T-helper 17 cell (primary cell): ENCODE measurements around the gene ZNF629. TPM values are rescaled to one million over a fixed set of nuclear protein-coding genes. Genes with fewer than 3 reads are reported as not detected.
A peak's percentile ranks its signal among the peaks of the same experiment; 100 is the strongest.

ENCODE experiments used
- ATAC-seq: fragments of 150-1000 bp; cut with Tn5 transposase; 2 replicates; pipeline ENCODE4 v1.10.0; 2021; ENCODE audit warnings: mild to moderate bottlenecking, moderate library complexity
- DNase-seq, 3 donors: peaks; one replicate each; pipeline versions ENCODE4 v3.0.0 to v3.0.0-alpha.2; 2020 to 2021
- H3K9me3 ChIP-seq: one replicate; pipeline ENCODE4 v1.7.0; 2013; ENCODE audit warnings: low read length, mild to moderate bottlenecking; ENCODE audit not compliant: control insufficient read depth, poor library complexity, severe bottlenecking
- H3K27ac Mint-ChIP-seq: one replicate; pipeline ENCODE4 v1.8.0; 2022; ENCODE audit warnings: mild to moderate bottlenecking, moderate library complexity, mixed read lengths
- H3K27me3 Mint-ChIP-seq: one replicate; pipeline ENCODE4 v1.8.0; 2022; ENCODE audit warnings: mixed read lengths
- H3K36me3 Mint-ChIP-seq: one replicate; pipeline ENCODE4 v1.8.0; 2022; ENCODE audit warnings: low read depth, mixed read lengths
- H3K4me1 Mint-ChIP-seq: one replicate; pipeline ENCODE4 v1.8.0; 2022; ENCODE audit warnings: mild to moderate bottlenecking, mixed read lengths
- H3K4me3 Mint-ChIP-seq: one replicate; pipeline ENCODE4 v1.8.0; 2022; ENCODE audit warnings: mild to moderate bottlenecking, moderate library complexity, mixed read lengths
- total RNA-seq, 4 donors: library from RNA in 2 of 4; stranded (reverse) in 2 of 4; gene quantifications; one replicate each; pipeline ENCODE4 v1.2.3 and lab custom pipeline; 2022 to 2026

The ZNF629 gene
- total RNA-seq, 2 donors from 2014 or later: 1.4 to 1.5 TPM

GRCh38 chr16:30805370-30806169 is 18.6 kb upstream of the ZNF629 start:
- ATAC-seq: peak; percentile 90
- Mint-ChIP-seq H3K4me3 (peak overlapping the region; percentile 93), H3K27ac (peak overlapping the region; percentile 76), H3K36me3 (peaks cover 2% of the 10 kb centered on the region), H3K27me3 (peaks cover 7% of the 10 kb centered on the region), H3K4me1 (peaks cover 14% of the 10 kb centered on the region)
- DNase-seq: peak in 2 of 3 donors; percentile 21 to 22
- H3K9me3 ChIP-seq: no peaks in the 10 kb centered on the region

- Mint-ChIP-seq H3K27ac (peak overlapping the region; percentile 37), H3K4me1 (peaks cover 14% of the 10 kb centered on the region), H3K27me3 (peaks cover 7% of the 10 kb centered on the region), H3K4me3 (peak overlapping the region; percentile 93), H3K36me3 (peaks cover 2% of the 10 kb centered on the region)
- no peak for DNase-seq
- no peaks in the 10 kb centered on the region for H3K9me3 ChIP-seq
- ATAC-seq: peak; percentile 20
Measured at GRCh38 chr16:30805056-30805369, 18.0 kb upstream of the ZNF629 start.

- H3K9me3 ChIP-seq: no peaks in the 10 kb centered on the region
- Mint-ChIP-seq H3K27ac (peak overlapping the region; percentile 19), H3K36me3 (peaks cover 2% of the 10 kb centered on the region), H3K27me3 (peaks cover 7% of the 10 kb centered on the region), H3K4me3 (no peak overlapping the region), H3K4me1 (peaks cover 14% of the 10 kb centered on the region)
- DNase-seq (no peak), ATAC-seq (no peak)
Measured at GRCh38 chr16:30802936-30803335, 15.9 kb upstream of the ZNF629 start.

GRCh38 chr16:30797670-30798309 is 10.8 kb upstream of the ZNF629 start:
- Mint-ChIP-seq H3K27me3 (no peaks in the 10 kb centered on the region), H3K36me3 (no peaks in the 10 kb centered on the region), H3K27ac (no peak overlapping the region), H3K4me1 (peaks cover under 1% of the 10 kb centered on the region), H3K4me3 (no peak overlapping the region)
- DNase-seq: no peak
- H3K9me3 ChIP-seq: no peaks in the 10 kb centered on the region
- ATAC-seq: no peak

- H3K9me3 ChIP-seq: no peaks in the 10 kb centered on the region
- Mint-ChIP-seq H3K4me1 (no peaks in the 10 kb centered on the region), H3K36me3 (no peaks in the 10 kb centered on the region), H3K4me3 (no peak overlapping the region), H3K27ac (no peak overlapping the region), H3K27me3 (no peaks in the 10 kb centered on the region)
- ATAC-seq (no peak), DNase-seq (no peak)
Measured at GRCh38 chr16:30794634-30795033, 7.6 kb upstream of the ZNF629 start.

- H3K27me3 Mint-ChIP-seq: no peaks in the 10 kb centered on the region
- ATAC-seq (no peak), DNase-seq (no peak)
- H3K4me1 Mint-ChIP-seq: no peaks in the 10 kb centered on the region
- H3K9me3 ChIP-seq: no peaks in the 10 kb centered on the region
- no peak overlapping the region for H3K4me3 Mint-ChIP-seq
- no peak overlapping the region for H3K27ac Mint-ChIP-seq
- no peaks in the 10 kb centered on the region for H3K36me3 Mint-ChIP-seq
Measured at GRCh38 chr16:30793508-30794069, 6.6 kb upstream of the ZNF629 start.

GRCh38 chr16:30787613-30788378 is 791 bp upstream of the ZNF629 start:
- H3K4me3 Mint-ChIP-seq: peak overlapping the region; percentile 85
- no peaks in the 10 kb centered on the region for H3K9me3 ChIP-seq
- H3K4me1 Mint-ChIP-seq: peaks cover 7% of the 10 kb centered on the region
- peaks cover 6% of the 10 kb centered on the region for H3K27me3 Mint-ChIP-seq
- ATAC-seq: no peak
- H3K36me3 Mint-ChIP-seq: no peaks in the 10 kb centered on the region
- no peak for DNase-seq
- H3K27ac Mint-ChIP-seq: no peak overlapping the region

- Mint-ChIP-seq H3K27me3 (peaks cover 6% of the 10 kb centered on the region), H3K4me1 (peaks cover 7% of the 10 kb centered on the region), H3K27ac (no peak overlapping the region), H3K4me3 (peak overlapping the region; percentile 85), H3K36me3 (no peaks in the 10 kb centered on the region)
- DNase-seq (no peak), ATAC-seq (peak; percentile 59)
- no peaks in the 10 kb centered on the region for H3K9me3 ChIP-seq
Measured at GRCh38 chr16:30786115-30786935, 680 bp downstream of the ZNF629 start.

GRCh38 chr16:30785126-30786106 is 1.6 kb downstream of the ZNF629 start:
- no peak for DNase-seq
- peaks cover 7% of the 10 kb centered on the region for H3K4me1 Mint-ChIP-seq
- H3K4me3 Mint-ChIP-seq: peak overlapping the region; percentile 85
- H3K9me3 ChIP-seq: no peaks in the 10 kb centered on the region
- H3K36me3 Mint-ChIP-seq: no peaks in the 10 kb centered on the region
- no peak overlapping the region for H3K27ac Mint-ChIP-seq
- ATAC-seq: no peak
- peaks cover 6% of the 10 kb centered on the region for H3K27me3 Mint-ChIP-seq

- H3K4me1 Mint-ChIP-seq: peaks cover 7% of the 10 kb centered on the region
- no peaks in the 10 kb centered on the region for H3K36me3 Mint-ChIP-seq
- ATAC-seq (no peak), DNase-seq (no peak)
- no peak overlapping the region for H3K4me3 Mint-ChIP-seq
- peaks cover 6% of the 10 kb centered on the region for H3K27me3 Mint-ChIP-seq
- H3K9me3 ChIP-seq: no peaks in the 10 kb centered on the region
- H3K27ac Mint-ChIP-seq: no peak overlapping the region
Measured at GRCh38 chr16:30784215-30784614, 2.8 kb downstream of the ZNF629 start.

GRCh38 chr16:30783280-30784109 is 3.5 kb downstream of the ZNF629 start:
- no peaks in the 10 kb centered on the region for H3K9me3 ChIP-seq
- H3K4me1 Mint-ChIP-seq: peaks cover 7% of the 10 kb centered on the region
- DNase-seq (no peak), ATAC-seq (no peak)
- H3K36me3 Mint-ChIP-seq: no peaks in the 10 kb centered on the region
- H3K27me3 Mint-ChIP-seq: peaks cover 6% of the 10 kb centered on the region
- H3K27ac Mint-ChIP-seq: no peak overlapping the region
- H3K4me3 Mint-ChIP-seq: no peak overlapping the region
